ENCODE results near the gene FGGY.

DNA sequence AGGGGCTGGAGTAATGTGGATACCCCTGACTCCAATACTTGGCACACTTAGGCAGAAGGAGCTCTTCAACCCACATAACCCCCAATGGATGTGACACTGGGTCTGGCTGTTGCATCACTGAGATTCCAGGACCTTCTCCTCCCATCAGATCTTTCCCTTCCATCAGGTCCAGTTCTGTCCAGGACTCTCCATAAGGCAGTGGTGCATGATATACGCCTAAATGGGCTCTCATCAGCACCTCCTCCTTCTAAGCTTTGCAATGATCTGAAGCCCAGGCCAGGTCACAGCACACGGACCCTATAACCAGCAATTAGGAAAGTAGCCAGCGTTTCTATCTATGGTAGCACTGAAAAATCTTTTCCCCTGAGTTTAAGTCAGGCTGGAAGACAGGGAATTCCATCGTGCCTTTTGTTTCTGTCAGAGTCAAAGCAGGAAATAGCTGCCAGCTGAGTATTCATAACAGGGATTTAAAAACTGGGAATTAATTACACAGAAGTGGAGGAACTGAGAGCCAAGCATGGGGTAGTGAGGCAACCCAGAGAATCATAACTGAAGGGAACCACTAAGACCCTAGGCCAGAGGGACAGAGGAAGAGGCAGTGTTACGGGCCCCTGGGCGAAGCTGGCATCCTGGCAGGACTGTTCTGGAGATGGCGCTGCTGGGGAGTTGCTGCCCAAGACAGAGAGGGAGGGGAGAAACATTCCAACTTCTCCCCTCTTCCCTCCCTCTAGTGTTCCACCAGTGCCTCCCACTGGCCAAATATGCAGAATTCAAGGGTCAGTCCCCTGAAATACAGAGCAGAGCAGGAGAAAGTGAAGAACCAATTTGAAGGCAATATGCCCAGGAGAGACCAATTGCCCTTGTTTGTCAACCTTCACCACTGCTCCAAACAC is 480.3 kb downstream of the FGGY start:
- no peak for TF ChIP-seq POLR2A (IDR thresholded peaks at IDR 0.05; ENCODE audit: low read length)
- TF ChIP-seq GATA1 (IDR thresholded peaks at IDR 0.05; ENCODE audit: low read depth, low read length): no peak
